ENCODE measurements around the gene C1QTNF8. TPM values are rescaled to one million over a fixed set of nuclear protein-coding genes. Genes with fewer than 3 reads are reported as not detected.
A peak's percentile ranks its signal among the peaks of the same experiment; 100 is the strongest.

Gene C1QTNF8
- total and polyA plus RNA-seq, 2 of the 8 experiments (the other 6 are each of a cell fraction or from before 2014, with no cell fraction given): not detected

DNA sequence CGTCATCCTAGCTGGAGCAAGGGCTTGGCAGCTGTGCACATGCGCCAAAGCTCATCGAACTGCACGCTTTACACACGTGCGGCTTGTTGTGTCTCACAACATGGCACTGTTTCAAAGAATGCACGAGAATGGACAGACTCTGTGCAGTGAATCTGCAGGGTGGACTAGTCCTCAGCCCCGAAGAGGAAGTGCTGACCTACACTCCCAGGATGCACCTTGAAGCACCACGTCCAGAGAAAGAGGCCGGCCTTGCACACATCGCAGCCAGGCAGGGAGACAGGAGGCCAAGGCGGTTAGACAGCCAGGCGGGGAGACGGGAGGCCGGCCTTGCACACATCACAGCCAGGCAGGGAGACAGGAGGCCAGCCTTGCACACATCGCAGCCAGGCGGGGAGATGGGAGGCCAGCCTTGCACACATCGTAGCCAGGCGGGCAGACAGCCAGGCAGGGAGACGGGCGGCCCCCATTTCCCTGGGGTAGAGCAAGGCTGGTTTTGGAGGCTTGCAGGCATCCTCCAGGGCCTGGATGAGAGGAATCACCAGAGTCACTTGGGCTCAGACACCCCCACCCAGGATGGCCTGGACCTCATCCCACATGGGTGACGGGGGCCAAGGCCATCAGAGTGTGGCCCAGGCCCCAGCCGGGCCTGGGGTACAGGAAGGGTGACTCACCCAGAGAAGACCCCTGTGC lies 47.9 kb upstream of the C1QTNF8 start:
- peaks cover 0 to 5% (median under 1%) of the 10 kb centered on the region in 4 experiments; a peak in 2 of 7 replicates for H3K4me1 ChIP-seq (replicated peaks in 1 of 4; ENCODE audit: control insufficient read depth in 3 of 4, insufficient read depth in 4 of 4, low read length in 3 of 4)
- H3K27me3 ChIP-seq (replicated peaks in 1 of 4; ENCODE audit: control insufficient read depth in 3 of 4, extremely low read depth in 1 of 4, insufficient read depth in 3 of 4, low read length in 3 of 4): no peaks in the 10 kb centered on the region; a peak in 3 of 7 replicates
- H4K20me1 ChIP-seq (replicated peaks in 1 of 2; ENCODE audit: control insufficient read depth in 1 of 2, insufficient read depth in 2 of 2, low read length in 2 of 2): no peaks in the 10 kb centered on the region
- H4K8ac ChIP-seq (ENCODE audit: extremely low read depth, insufficient read depth, low read length): peak overlapping the region; percentile 68
- H3K4me3 ChIP-seq (ENCODE audit: extremely low read depth in 1 of 4, insufficient read depth in 2 of 4, low read depth in 3 of 4, low read length in 4 of 4): no peak overlapping the region
- no peak overlapping the region for H3K23ac ChIP-seq (ENCODE audit: insufficient read length)
- H3K79me1 ChIP-seq (ENCODE audit: low read depth, low read length): no peaks in the 10 kb centered on the region
- H2BK5ac ChIP-seq (ENCODE audit: low read depth, low read length): no peak overlapping the region
- no peak overlapping the region for H2BK20ac ChIP-seq (ENCODE audit: low read length)
- CTCF ChIA-PET (ENCODE audit: partially characterized antibody): interaction anchor here (1.4 to 1.6 kb wide), 4 partner anchors 14 to 50 kb away, joined by 3 to 6 read pairs (median 6); no protein-coding TSS in a partner anchor
- H3K79me2 ChIP-seq (ENCODE audit: control insufficient read depth in 1 of 2, insufficient read depth in 2 of 2, low read length in 2 of 2): no peaks in the 10 kb centered on the region
- no peak overlapping the region for H2AK5ac ChIP-seq (ENCODE audit: low read depth, low read length)
- no peak overlapping the region for H2BK15ac ChIP-seq (ENCODE audit: low read length)
- H3K9ac ChIP-seq (replicated peaks in 1 of 4; ENCODE audit: extremely low read depth in 1 of 4, low read depth in 3 of 4, low read length in 3 of 4): no peak overlapping the region
- H3K27ac ChIP-seq (ENCODE audit: low read depth, low read length): no peak overlapping the region
- no peak overlapping the region for H3K4me2 ChIP-seq (ENCODE audit: insufficient read depth in 1 of 2, low read depth in 2 of 2, low read length in 2 of 2)
- no peak overlapping the region for H2BK120ac ChIP-seq (replicated peaks; ENCODE audit: low read depth, low read length)
- no peak overlapping the region for H2AFZ ChIP-seq (ENCODE audit: low read length)
- no peak overlapping the region for H2BK12ac ChIP-seq (ENCODE audit: low read depth, low read length)
- no peak for DNase-seq (ENCODE audit: low read depth in 1 of 2, low spot score in 2 of 2)
- POLR2A ChIA-PET (ENCODE audit: partially characterized antibody): no interaction called here
- H3K4ac ChIP-seq (replicated peaks; ENCODE audit: insufficient read length, low read depth, low read length): no peak overlapping the region
- no peak overlapping the region for H3K18ac ChIP-seq (ENCODE audit: extremely low read depth, low read length)
- no peak overlapping the region for H4K91ac ChIP-seq (replicated peaks; ENCODE audit: insufficient read length, low read length)
- peaks cover 0 to 3% of the 10 kb centered on the region in 2 experiments; a peak in 2 of 4 replicates for H3K9me3 ChIP-seq (ENCODE audit: insufficient read depth in 2 of 2, low read depth in 1 of 2, low read length in 1 of 2)
- H4K5ac ChIP-seq (ENCODE audit: insufficient read length, low read depth, low read length): no peak overlapping the region
- no peak overlapping the region for H3K14ac ChIP-seq (ENCODE audit: insufficient read length)
- WGBS, 2 experiments (ENCODE audit: extremely low coverage in 1 of 2, insufficient coverage in 1 of 2, insufficient read length in 1 of 2, insufficient replicate concordance in 2 of 2, low coverage in 1 of 2, low lambda C conversion rate in 2 of 2, missing lambda C conversion rate in 1 of 2): 95% methylated on average over 21 of the region's 23 CpGs; no CpG with 5 or more reads in 1 of the 2 experiments
- TF ChIP-seq, protein P1, sequence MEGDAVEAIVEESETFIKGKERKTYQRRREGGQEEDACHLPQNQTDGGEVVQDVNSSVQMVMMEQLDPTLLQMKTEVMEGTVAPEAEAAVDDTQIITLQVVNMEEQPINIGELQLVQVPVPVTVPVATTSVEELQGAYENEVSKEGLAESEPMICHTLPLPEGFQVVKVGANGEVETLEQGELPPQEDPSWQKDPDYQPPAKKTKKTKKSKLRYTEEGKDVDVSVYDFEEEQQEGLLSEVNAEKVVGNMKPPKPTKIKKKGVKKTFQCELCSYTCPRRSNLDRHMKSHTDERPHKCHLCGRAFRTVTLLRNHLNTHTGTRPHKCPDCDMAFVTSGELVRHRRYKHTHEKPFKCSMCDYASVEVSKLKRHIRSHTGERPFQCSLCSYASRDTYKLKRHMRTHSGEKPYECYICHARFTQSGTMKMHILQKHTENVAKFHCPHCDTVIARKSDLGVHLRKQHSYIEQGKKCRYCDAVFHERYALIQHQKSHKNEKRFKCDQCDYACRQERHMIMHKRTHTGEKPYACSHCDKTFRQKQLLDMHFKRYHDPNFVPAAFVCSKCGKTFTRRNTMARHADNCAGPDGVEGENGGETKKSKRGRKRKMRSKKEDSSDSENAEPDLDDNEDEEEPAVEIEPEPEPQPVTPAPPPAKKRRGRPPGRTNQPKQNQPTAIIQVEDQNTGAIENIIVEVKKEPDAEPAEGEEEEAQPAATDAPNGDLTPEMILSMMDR (IDR thresholded peaks at IDR 0.05; ENCODE audit: control extremely low read depth in 1 of 3, insufficient read depth in 1 of 3, low read depth in 1 of 3, low read length in 3 of 3): no peak
- TF ChIP-seq RXRA (IDR thresholded peaks at IDR 0.05; ENCODE audit: insufficient read depth, low read depth, low read length): no peak
- TF ChIP-seq JUN (IDR thresholded peaks at IDR 0.05; ENCODE audit: low read depth, low read length): no peak
- no peak for TF ChIP-seq RBBP5 (IDR thresholded peaks at IDR 0.05; ENCODE audit: borderline replicate concordance, low read depth, low read length)
- no peak for TF ChIP-seq EGR1 (IDR thresholded peaks at IDR 0.05; ENCODE audit: borderline replicate concordance, low read depth, low read length)
- no peak for TF ChIP-seq EP300 (IDR thresholded peaks at IDR 0.05; ENCODE audit: borderline replicate concordance in 1 of 2, low read depth in 2 of 2, low read length in 2 of 2)
- no peaks in the 10 kb centered on the region for H3K36me3 ChIP-seq (ENCODE audit: control insufficient read depth in 2 of 4, insufficient read depth in 4 of 4, low read length in 3 of 4)
- FAIRE-seq: no peak
- H3K56ac ChIP-seq (replicated peaks; ENCODE audit: insufficient read length, low read depth, low read length): no peak overlapping the region
- no peaks in the 10 kb centered on the region for H3K23me2 ChIP-seq (ENCODE audit: low read depth, low read length)

Data from H1 (cell line).